ENCODE data around the gene MLLT1.

- TF ChIP-seq CTCF (conservative IDR thresholded peaks at IDR 0.05 in 1 of 2, IDR thresholded peaks at IDR 0.05 in 1 of 2; ENCODE audit: low read depth in 1 of 2, low read length in 2 of 2) (no peak), EZH2 (IDR thresholded peaks at IDR 0.05; ENCODE audit: low read length, missing control alignments) (no peak)
Observed at GRCh38 chr19:6239401-6239844, 40.4 kb downstream of the MLLT1 start.

Data from fibroblast of lung (primary cell).